Loucy (cell line): ENCODE measurements around the gene HSH2D.

Source experiments
- EZH2phosphoT487 ChIP-seq: fragments of 200-600 bp; IDR thresholded peaks from 2 replicates; pipeline ENCODE4 v1.6.1; 2018; ENCODE audit warnings: antibody characterized with exemption, mild to moderate bottlenecking, moderate library complexity, borderline replicate concordance
- TF ChIP-seq, protein P1 (sequence below): fragments of 200-600 bp; sonication (generic); conservative IDR thresholded peaks from 2 replicates; pipeline ENCODE4 v1.5.1; 2014; ENCODE audit warnings: mild to moderate bottlenecking, antibody characterized with exemption, low read length

DNA sequence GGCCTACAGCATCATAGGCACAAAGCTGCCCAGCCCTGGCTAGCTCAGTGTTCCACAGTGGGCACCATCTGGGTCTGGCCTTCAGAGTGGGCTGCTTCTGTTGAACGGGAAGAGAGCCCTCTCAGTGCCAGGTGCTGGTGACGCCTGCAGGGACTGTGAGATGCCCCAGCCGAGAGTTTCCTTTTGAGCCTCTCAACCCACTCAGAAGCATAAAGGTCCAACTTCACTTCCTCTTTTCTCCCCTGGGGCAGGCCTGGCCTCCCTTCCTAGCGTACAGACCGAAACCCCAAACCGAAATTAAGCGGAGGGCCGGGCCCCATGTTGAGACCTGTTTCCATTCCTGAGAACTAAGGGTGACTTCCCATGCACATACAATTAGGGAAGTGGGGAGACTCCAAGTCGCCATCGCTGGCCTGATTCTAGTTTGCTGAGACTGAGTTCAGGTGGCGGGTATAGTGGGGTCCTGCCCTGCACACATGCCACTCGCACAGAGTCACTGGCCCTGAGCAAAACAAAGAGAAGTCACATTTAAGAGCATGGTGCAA, 24.9 kb upstream of the HSH2D start:
- TF ChIP-seq, protein P1, sequence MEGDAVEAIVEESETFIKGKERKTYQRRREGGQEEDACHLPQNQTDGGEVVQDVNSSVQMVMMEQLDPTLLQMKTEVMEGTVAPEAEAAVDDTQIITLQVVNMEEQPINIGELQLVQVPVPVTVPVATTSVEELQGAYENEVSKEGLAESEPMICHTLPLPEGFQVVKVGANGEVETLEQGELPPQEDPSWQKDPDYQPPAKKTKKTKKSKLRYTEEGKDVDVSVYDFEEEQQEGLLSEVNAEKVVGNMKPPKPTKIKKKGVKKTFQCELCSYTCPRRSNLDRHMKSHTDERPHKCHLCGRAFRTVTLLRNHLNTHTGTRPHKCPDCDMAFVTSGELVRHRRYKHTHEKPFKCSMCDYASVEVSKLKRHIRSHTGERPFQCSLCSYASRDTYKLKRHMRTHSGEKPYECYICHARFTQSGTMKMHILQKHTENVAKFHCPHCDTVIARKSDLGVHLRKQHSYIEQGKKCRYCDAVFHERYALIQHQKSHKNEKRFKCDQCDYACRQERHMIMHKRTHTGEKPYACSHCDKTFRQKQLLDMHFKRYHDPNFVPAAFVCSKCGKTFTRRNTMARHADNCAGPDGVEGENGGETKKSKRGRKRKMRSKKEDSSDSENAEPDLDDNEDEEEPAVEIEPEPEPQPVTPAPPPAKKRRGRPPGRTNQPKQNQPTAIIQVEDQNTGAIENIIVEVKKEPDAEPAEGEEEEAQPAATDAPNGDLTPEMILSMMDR: no peak
- TF ChIP-seq EZH2phosphoT487: no peak
